ENCODE data around the gene PACS2. TPM values are rescaled to one million over a fixed set of nuclear protein-coding genes. Genes with fewer than 3 reads are reported as not detected.

The PACS2 gene
- total and polyA plus RNA-seq, 2 experiments from 2014 or later = 10.0 to 39.7 TPM

DNA sequence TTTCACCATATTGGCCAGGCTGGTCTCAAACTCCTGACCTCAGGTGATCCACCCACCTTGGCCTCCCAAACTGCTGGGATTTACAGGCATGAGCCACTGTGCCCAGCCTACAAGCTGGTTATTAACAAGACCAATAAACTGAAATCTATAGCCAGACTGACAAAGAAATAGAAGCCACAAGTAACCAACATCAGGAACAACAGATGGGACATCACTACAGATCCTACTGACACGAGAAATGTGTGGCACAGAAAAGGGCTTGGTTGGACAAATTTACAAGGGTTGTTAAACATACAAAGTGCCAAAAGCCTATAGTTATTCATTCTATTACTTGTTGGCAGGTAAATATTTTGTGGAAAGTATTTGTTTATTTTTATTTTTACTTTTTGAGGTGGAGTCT, 116.7 kb downstream of the PACS2 start:
- H3K9me3 ChIP-seq (ENCODE audit: low read depth) = no peaks in the 10 kb centered on the region
- TF ChIP-seq EZH2phosphoT487 (IDR thresholded peaks at IDR 0.05; ENCODE audit: insufficient read depth, low read depth) (no peak), EZH2 (IDR thresholded peaks at IDR 0.05; ENCODE audit: insufficient read depth, poor library complexity, severe bottlenecking) (no peak)
- H2AFZ ChIP-seq = no peak overlapping the region
- H3K27ac ChIP-seq = no peak overlapping the region
- H3K4me2 ChIP-seq (ENCODE audit: unreplicated experiment) = no peak overlapping the region
- no peak for DNase-seq
- H3K9me2 ChIP-seq (ENCODE audit: insufficient read depth) = no peaks in the 10 kb centered on the region
- peaks cover 100% of the 10 kb centered on the region for H3K79me2 ChIP-seq (ENCODE audit: insufficient read depth)
- H3F3A ChIP-seq (ENCODE audit: insufficient read depth) = peaks cover 11% of the 10 kb centered on the region; the same call in 1 of the 2 replicates
- no peaks in the 10 kb centered on the region for H3K27me3 ChIP-seq (replicated peaks; ENCODE audit: insufficient read depth)
- peaks cover 10% of the 10 kb centered on the region for H4K20me1 ChIP-seq (ENCODE audit: insufficient read depth)
- no peaks in the 10 kb centered on the region for H3K36me3 ChIP-seq (ENCODE audit: low read depth)
- peaks cover 10% of the 10 kb centered on the region for H3K4me1 ChIP-seq (ENCODE audit: insufficient read depth)
- 100% methylated on average over 1 of the region's 1 CpG for WGBS, 2 experiments (ENCODE audit: low coverage in 1 of 2, low lambda C conversion rate in 2 of 2, missing lambda C conversion rate in 2 of 2)
- in situ Hi-C loops (cut with MboI) = no loop called here
- H3K9ac ChIP-seq = no peak overlapping the region
- no peak overlapping the region for H3K4me3 ChIP-seq

DNA sequence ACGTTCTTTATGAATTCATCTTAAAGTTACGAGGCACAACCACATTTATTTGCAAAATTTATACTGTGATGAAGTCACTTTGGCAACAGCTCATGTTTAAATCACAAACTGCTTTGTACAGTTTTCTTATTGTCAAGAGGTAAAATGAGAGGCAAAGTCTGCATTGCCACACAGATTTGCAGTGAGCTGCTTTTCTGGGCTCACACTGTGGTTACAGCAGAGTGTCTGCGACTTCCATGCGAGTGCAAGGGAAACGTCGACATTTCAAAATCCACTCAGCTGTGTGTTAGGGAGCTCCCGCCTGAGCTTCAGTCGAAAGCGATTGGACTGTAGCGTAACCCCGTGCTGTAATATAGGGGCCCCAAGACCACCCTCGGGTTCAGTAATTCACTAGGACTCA, 118.1 kb downstream of the PACS2 start:
- Histone ChIP-seq H3K9me2 (ENCODE audit: insufficient read depth) (no peaks in the 10 kb centered on the region), H3K79me2 (ENCODE audit: insufficient read depth) (peaks cover 100% of the 10 kb centered on the region), H3K27me3 (replicated peaks; ENCODE audit: insufficient read depth) (no peaks in the 10 kb centered on the region), H3K27ac (no peak overlapping the region), H3K9ac (no peak overlapping the region), H3K4me1 (ENCODE audit: insufficient read depth) (peaks cover 10% of the 10 kb centered on the region), H3K4me3 (no peak overlapping the region), H4K20me1 (ENCODE audit: insufficient read depth) (peaks cover 12% of the 10 kb centered on the region), H3F3A (ENCODE audit: insufficient read depth) (peaks cover 11% of the 10 kb centered on the region; the same call in 1 of the 2 replicates), H3K4me2 (ENCODE audit: unreplicated experiment) (no peak overlapping the region), H2AFZ (no peak overlapping the region), H3K9me3 (ENCODE audit: low read depth) (no peaks in the 10 kb centered on the region), H3K36me3 (ENCODE audit: low read depth) (no peaks in the 10 kb centered on the region)
- no peak for TF ChIP-seq EZH2phosphoT487 (IDR thresholded peaks at IDR 0.05; ENCODE audit: insufficient read depth, low read depth)
- no peak for TF ChIP-seq EZH2 (IDR thresholded peaks at IDR 0.05; ENCODE audit: insufficient read depth, poor library complexity, severe bottlenecking)
- in situ Hi-C loops (cut with MboI) = no loop called here
- 69 to 83% methylated on average over 12 of the region's 12 CpGs for WGBS, 2 experiments (ENCODE audit: low coverage in 1 of 2, low lambda C conversion rate in 2 of 2, missing lambda C conversion rate in 2 of 2)
- no peak for DNase-seq

DNA sequence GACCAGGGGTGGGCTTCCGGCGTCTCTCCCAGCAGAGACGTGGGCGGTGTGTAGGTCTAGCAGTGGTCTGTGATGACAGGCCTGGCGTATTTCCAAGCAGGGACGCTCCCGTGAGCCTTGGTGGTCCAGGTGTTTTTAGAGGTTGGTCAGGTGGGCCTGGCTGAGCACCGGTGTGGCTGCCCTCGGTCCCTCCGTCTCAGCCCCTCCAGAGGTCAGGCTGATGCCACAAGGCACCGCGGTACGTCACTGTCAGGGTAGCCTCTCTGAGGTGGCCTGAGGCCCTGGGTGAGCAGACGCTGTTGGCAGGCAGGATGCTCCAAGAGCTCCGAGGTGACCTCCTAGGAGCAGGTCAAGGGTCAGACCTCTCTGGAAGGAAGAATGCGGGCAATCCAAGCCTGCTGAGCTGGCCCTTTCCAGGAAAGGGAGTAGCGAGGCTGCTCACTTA, 118.6 kb downstream of the PACS2 start:
- Histone ChIP-seq H3K27me3 (replicated peaks; ENCODE audit: insufficient read depth) (no peaks in the 10 kb centered on the region), H3K36me3 (ENCODE audit: low read depth) (no peaks in the 10 kb centered on the region), H3K27ac (no peak overlapping the region), H3K9ac (no peak overlapping the region), H3K4me2 (ENCODE audit: unreplicated experiment) (no peak overlapping the region), H3K4me3 (no peak overlapping the region), H3K79me2 (ENCODE audit: insufficient read depth) (peaks cover 100% of the 10 kb centered on the region), H2AFZ (no peak overlapping the region), H3K9me3 (ENCODE audit: low read depth) (no peaks in the 10 kb centered on the region), H4K20me1 (ENCODE audit: insufficient read depth) (peaks cover 12% of the 10 kb centered on the region), H3K4me1 (ENCODE audit: insufficient read depth) (peaks cover 10% of the 10 kb centered on the region), H3F3A (ENCODE audit: insufficient read depth) (peaks cover 11% of the 10 kb centered on the region; the same call in 1 of the 2 replicates), H3K9me2 (ENCODE audit: insufficient read depth) (no peaks in the 10 kb centered on the region)
- no peak for TF ChIP-seq EZH2 (IDR thresholded peaks at IDR 0.05; ENCODE audit: insufficient read depth, poor library complexity, severe bottlenecking)
- no peak for TF ChIP-seq EZH2phosphoT487 (IDR thresholded peaks at IDR 0.05; ENCODE audit: insufficient read depth, low read depth)
- 84 to 85% methylated on average over 15 to 17 of the region's 17 CpGs for WGBS, 2 experiments (ENCODE audit: low coverage in 1 of 2, low lambda C conversion rate in 2 of 2, missing lambda C conversion rate in 2 of 2)
- no peak for DNase-seq
- in situ Hi-C loops (cut with MboI) = no loop called here

DNA sequence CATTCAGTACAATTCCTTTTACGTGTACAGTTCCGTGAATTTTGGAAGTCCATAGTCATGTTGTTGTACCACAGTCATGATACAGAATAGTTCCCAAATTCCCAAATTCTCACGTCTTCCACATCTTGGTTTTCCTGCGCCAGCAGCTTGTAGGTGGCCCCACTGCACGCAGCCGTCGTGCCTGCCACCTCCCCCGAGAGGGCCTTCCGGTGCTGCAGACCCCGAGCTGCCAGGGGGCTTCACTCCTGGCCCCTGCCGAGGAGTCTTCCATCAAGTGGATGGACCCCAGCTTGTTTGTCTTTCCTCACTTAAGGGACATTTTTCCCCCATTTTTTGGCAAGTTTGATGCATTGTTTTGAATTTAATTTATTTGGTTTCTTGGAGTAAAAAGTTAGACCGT, 121.9 kb downstream of the PACS2 start:
- Histone ChIP-seq H3K9me2 (ENCODE audit: insufficient read depth) (no peaks in the 10 kb centered on the region), H3K27ac (no peak overlapping the region), H3K36me3 (ENCODE audit: low read depth) (no peaks in the 10 kb centered on the region), H3K79me2 (ENCODE audit: insufficient read depth) (peaks cover 97% of the 10 kb centered on the region), H3K9ac (no peak overlapping the region), H2AFZ (no peak overlapping the region), H3K9me3 (ENCODE audit: low read depth) (no peaks in the 10 kb centered on the region), H3K4me3 (no peak overlapping the region), H3K4me1 (ENCODE audit: insufficient read depth) (no peaks in the 10 kb centered on the region), H3K27me3 (replicated peaks; ENCODE audit: insufficient read depth) (no peaks in the 10 kb centered on the region), H3K4me2 (ENCODE audit: unreplicated experiment) (no peak overlapping the region), H4K20me1 (ENCODE audit: insufficient read depth) (peaks cover 12% of the 10 kb centered on the region), H3F3A (ENCODE audit: insufficient read depth) (peaks cover under 1% of the 10 kb centered on the region; the same call in 1 of the 2 replicates)
- in situ Hi-C loops (cut with MboI) = no loop called here
- DNase-seq = no peak
- no peak for TF ChIP-seq EZH2 (IDR thresholded peaks at IDR 0.05; ENCODE audit: insufficient read depth, poor library complexity, severe bottlenecking)
- TF ChIP-seq EZH2phosphoT487 (IDR thresholded peaks at IDR 0.05; ENCODE audit: insufficient read depth, low read depth) = no peak
- WGBS, 2 experiments (ENCODE audit: low coverage in 1 of 2, low lambda C conversion rate in 2 of 2, missing lambda C conversion rate in 2 of 2) = 89% methylated on average over 12 of the region's 12 CpGs

Data from GM23248 (cell line).